NCI-H510A treated with DMSO at 0.1 percent for 48 hours (cell line): ENCODE results near the gene AKAP17A.
A peak's percentile ranks its signal among the peaks of the same experiment; 100 is the strongest.
"Not testable (repeated sequence)": the region's sequence is repeated elsewhere in the genome, so short reads cannot be mapped to it uniquely, and the experiment has no call there.

Experiments
- DNase-seq: peaks from one replicate; lab custom pipeline; 2025; lab: John Stamatoyannopoulos, UW

Gene AKAP17A, protein sequence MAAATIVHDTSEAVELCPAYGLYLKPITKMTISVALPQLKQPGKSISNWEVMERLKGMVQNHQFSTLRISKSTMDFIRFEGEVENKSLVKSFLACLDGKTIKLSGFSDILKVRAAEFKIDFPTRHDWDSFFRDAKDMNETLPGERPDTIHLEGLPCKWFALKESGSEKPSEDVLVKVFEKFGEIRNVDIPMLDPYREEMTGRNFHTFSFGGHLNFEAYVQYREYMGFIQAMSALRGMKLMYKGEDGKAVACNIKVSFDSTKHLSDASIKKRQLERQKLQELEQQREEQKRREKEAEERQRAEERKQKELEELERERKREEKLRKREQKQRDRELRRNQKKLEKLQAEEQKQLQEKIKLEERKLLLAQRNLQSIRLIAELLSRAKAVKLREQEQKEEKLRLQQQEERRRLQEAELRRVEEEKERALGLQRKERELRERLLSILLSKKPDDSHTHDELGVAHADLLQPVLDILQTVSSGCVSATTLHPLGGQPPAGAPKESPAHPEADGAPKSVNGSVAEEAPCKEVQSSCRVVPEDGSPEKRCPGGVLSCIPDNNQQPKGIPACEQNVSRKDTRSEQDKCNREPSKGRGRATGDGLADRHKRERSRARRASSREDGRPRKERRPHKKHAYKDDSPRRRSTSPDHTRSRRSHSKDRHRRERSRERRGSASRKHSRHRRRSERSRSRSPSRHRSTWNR

GRCh38 chrX:1591102-1591862 lies at the start of gene AKAP17A:
Gene AKAP17A, plus strand, starts transcription at chrX:1591604. Its CDS starts 1,859 bp downstream, at chrX:1593463.
- peak; percentile 74 for DNase-seq

GRCh38 chrX:1542994-1543725 lies 48.2 kb upstream of the AKAP17A start:
- DNase-seq = no peak

DNA sequence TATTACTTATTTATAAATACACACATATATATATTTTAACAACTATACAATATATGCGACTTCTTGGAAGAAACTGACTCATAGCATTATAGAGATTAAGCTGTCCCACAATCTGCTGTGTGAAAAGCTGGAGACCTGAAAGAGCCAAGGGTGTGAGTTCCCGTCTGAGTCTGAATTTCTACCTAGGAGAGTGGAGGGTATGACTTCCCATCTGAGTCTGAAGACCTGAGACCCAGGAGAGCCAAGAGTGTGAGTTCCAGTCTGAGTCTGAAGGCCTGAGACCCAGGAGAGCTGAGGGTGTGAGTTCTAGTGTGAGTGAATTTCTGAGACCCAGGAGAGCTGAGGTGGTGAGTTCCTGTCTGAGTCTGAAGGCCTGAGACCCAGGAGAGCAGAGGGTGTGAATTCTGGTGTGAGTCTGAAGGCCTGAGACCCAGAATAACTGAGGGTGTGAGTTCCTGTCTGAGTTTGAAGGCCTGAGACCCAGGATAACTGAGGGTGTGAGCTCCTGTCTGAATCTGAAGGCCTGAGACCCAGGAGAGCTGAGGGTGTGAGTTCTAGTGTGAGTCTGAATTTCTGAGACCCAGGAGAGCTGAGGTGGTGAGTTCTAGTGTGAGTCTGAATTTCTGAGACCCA lies 45.5 kb upstream of the AKAP17A start:
- no peak for DNase-seq

- no peak for DNase-seq
Observed at GRCh38 chrX:1546691-1547251, 44.6 kb upstream of the AKAP17A start.

DNA sequence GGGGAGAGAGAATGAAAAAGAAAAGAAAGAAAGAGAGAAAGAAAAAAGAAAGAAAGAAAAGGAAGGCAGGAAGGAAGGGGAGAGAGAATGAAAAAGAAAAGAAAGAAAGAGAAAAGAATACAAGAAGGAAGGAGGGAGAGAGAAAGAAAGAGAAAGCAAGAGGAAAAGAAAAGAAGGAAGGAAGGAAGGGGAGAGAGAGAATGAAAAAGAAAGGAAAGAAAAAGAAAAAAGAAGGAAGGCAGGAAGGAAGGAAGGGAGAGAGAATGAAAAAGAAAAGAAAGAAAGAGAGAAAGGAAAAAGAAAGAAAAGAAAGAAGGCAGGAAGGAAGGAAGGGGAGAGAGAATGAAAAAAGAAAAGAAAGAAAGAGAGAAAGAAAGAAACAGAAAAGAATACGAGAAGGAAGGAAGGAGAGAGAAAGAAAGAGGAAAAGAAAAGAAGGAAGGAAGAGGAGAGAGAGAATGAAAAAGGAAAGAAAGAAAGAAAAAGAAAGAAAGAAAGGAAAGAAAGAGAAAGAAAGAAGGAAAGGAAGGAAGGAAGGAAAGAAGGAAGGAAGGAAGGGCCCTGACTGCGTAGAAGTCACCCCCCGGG lies 39.4 kb upstream of the AKAP17A start:
- no peak for DNase-seq

DNA sequence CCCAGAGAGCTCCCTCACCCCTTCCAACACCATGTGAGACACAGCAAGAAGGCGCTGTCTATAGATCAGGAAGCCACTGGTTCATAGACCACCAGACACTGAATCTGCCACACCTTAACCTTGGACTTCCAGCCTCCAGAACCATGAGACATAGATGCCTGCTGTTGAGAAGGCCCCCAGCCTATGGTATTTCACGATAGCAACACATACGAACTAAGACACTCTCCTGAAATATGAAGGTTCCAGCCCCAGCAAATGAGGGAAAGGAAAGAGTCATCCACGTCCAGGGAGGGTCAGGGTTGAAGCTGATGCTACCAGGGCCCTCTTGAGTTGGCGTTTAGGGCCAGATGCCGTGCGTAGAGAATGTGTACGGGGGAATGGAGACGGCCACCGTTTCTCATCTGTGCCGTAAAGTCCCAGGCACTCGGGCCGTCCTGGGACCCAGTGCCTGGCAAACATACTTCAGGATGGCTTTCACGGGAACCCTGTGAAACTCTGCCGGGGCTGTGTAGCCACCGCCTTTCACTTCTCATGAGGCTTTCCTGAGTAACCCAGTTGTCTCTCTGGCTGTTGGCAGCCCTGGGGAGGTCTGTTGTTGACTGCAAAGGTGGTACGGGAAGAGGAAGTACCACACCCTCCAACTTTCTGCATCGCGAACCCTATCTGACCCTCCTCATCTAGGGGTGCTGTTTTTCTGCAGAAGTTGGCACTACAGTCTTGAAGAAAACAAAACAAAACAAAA lies 36.8 kb upstream of the AKAP17A start:
- no peak for DNase-seq

- DNase-seq = no peak
Observed at GRCh38 chrX:1555370-1555769, 36.0 kb upstream of the AKAP17A start.

- DNase-seq = not testable (repeated sequence)
Observed at GRCh38 chrX:1557442-1557841, 34.0 kb upstream of the AKAP17A start.

DNA sequence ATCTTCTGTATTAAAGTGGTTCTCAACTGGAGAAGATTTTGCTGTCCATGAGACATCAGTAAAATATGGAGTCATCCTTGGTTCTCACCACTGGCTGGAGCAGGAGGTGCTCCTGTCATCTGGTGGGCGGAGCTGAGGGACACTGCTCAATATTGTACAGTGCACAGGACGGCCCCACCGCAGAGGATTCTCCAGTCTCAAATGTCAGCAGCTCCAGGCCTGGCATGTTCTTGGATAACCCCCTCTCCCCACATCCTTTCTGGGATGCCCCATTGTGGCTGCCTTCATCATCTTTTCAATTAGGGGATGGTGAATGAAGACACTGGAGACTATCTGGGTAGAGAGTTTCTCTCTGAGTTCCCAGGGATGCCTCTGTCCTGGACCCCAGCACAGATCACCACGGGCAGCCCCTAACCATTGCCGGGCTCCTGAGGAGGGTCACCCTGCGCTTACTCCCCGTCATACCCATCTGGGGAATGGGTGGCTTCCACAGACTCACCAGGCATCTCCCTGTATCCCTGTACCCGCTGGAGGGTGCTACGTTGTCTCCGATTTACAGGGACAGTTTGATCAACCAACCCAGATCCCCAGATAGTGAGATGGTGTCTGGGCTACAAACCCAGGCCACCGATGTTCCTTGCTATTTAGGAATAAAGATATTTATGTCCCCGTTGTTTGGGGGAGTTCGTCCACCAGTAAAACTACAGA lies 32.5 kb upstream of the AKAP17A start:
- no peak for DNase-seq

DNA sequence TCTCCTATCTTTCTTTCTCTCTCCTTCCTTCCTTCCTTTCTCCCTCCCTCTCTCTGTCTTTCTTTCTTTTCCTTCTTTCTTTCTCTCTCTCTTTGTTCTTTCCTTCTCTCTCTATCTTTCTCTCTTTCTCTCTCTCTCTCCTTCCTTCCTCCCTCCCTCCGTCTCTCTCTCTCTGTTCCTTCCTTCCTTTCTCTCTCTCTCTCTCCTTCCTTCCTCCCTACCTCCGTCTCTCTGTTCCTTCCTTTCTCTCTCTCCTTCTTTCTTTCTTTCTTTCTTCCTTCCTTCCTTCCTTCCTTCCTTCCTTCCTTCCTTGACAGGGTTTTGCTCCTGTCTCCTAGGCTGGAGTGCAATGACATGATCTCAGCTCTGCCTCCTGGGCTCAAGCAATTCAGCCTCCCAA lies 30.2 kb upstream of the AKAP17A start:
- no peak for DNase-seq

DNA sequence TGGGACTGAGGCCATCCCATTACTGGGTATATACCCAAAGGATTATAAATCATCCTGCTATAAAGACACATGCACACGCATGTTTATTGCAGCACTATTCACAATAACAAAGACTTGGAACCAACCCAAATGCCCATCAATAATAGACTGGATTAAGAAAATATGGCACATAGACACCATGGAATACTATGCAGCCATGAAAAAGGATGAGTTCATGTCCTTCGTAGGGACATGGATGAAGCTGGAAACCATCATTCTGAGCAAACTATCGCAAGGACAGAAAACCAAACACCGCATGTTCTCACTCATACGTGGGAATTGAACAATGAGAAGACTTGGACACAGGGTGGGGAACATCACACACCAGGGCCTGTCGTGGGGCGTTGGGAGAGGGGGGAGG lies 27.3 kb upstream of the AKAP17A start:
- DNase-seq = not testable (repeated sequence)

DNA sequence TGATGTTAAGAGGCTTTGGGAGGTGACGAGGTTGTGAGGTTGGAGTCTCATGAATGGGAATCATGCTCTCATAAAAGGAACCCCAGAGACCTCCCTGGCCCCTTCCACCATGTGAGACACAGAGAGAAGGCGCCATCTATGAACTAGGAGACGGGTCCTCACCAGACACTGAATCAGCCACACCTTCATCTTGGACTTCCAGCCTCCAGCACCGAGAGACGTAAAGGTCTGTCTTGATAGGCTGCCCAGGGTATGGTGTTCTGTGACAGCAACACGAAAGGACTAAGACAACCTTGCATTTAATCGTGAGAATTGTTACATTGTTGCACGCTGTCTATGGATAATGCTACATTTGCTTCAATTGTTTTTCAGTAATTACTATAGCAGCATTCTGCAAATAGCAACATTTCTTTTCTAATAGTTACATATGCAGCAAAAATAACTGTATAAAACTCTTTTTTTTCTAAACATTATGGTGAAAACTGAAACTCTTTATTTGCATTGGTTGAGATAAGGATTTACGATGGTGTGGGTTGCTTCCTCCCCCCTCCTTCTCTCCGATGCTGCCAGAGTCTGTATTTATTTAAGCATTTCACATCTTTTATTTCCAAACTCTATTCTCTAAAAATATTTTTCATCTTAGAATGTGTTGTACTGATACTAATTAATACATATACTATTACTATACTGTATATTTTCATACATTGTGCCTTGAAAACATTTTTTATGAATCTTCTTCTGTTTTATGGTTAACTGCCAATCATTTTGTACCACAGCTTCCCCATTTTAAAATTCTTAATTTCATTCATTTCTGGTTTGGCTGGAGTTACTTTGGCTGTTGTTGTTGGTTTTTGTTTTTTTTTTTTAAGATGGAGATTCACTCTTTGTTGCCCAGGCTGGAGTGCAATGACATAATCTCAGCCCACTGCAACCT lies 26.4 kb upstream of the AKAP17A start:
- DNase-seq = no peak

DNA sequence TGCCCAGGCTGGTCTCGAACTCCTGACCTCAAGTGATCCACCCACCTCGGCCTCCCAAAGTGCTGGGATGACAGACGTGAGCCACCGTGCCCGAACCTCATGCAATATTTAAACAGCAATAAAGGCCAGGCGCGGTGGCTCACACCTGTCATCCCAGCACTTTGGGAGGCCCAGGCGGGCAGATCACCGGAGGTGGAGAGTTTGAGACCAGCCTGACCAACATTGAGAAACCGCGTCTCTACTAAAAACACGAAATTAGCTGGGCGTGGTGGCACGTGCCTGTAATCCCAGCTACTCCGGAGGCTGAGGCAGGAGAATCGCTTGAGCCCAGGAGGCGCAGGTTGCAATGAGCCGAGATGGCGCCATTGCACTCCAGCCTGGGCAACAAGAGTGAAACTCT lies 17.2 kb upstream of the AKAP17A start:
- DNase-seq = not testable (repeated sequence)

- DNase-seq = no peak
Observed at GRCh38 chrX:1576201-1576992, 15.0 kb upstream of the AKAP17A start.

GRCh38 chrX:1577845-1578244 lies 13.6 kb upstream of the AKAP17A start:
- no peak for DNase-seq

DNA sequence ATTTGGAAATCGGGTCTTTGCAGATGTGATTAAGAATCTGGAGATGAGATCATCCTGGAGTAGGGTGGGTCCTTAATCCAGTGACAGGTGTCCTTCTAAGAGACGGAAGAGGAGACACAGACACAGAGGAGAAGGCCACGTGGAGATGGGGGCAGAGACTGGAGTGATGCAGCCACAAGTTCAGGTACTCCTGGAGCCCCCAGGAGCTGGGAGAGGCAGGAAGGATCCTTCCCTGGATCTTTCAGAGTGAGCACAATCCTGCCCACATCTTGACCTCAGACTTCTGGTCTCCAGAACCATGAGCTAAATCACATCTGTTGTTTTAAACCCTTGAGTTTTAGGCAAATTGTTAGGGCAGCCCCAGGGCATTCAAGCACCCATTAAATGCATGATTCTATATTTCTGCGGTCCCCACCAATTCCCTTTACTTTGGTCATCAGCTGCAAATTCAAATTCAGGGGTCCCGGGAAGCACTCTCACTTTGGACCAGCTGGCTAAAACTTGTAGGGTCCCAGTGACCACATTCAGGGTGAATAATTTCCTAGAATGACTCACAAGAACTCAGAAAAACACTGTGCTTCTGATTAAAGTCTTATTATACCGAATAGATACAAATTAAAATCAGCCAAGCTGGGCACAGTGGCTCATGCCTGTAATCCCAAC lies 12.8 kb upstream of the AKAP17A start:
- no peak for DNase-seq

DNA sequence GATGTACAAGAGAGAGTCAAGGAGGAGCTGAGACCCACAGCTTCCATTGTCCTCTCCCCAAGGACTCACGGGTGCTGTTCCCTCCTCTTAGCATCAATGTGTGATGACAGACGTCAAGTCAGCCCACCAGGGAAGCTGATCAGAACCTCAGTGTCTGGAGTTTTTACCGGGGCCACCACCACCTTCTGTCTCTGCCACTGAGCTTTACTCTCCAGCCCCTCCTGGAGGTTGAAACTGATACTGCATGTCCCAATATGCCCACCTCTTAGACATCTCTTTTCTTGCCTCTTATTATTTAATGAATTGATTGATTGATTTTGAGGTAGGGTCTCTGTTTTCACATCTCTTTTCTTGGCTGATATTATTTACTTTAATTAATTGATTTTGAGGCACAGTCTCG lies 10.3 kb upstream of the AKAP17A start:
- DNase-seq = peak; percentile 2
